ENCODE results near the gene ARID1B. TPM values are rescaled to one million over a fixed set of nuclear protein-coding genes. Genes with fewer than 3 reads are reported as not detected.

Gene ARID1B
- total and polyA plus RNA-seq, 2 of the 13 experiments (the other 11 are each of a cell fraction or from before 2014, with no cell fraction given) = 20.1 to 32.6 TPM

DNA sequence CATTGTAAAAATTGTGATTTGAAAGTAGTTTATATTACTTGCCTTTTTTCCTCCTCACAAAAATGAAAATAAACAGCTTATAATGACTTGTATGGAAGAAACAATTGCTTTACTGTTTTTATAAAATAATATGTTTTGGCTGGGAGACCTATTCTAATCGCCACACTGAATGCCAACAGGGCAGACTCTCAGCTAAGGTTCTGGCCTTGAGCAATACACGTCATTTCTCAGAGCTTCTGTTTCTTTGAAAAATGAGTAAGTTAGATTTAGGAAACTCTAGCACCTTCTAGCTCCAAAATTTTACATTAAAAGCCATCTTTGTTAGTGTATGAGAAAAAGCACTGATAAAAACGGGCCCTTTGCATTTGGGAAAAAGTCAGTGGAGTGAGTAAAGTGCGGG lies 166.6 kb downstream of the ARID1B start:
- no peaks in the 10 kb centered on the region for H3K9me3 ChIP-seq (ENCODE audit: low read length)
- POLR2A ChIA-PET = interaction anchor here (1.4 kb wide), 1 partner anchor 11 kb away, joined by 10 read pairs; no protein-coding TSS in a partner anchor
- peaks cover 3% of the 10 kb centered on the region; the same call in 1 of the 2 replicates for H4K20me1 ChIP-seq (ENCODE audit: insufficient read depth, low read length)
- no peak overlapping the region for H3K4me2 ChIP-seq (ENCODE audit: low read depth, low read length)
- FAIRE-seq = no peak
- ATAC-seq = no peak
- no peak for DNase-seq (ENCODE audit: low spot score)
- in situ Hi-C loops (cut with HindIII; ENCODE audit: extremely low pct_ligation_motif_present, low pct_unique_long_range_greater_than_20kb) (no loop called here), intact Hi-C loops (cut with micrococcal nuclease; ENCODE audit: unreplicated experiment) (no loop called here)
- H2AFZ ChIP-seq (ENCODE audit: low read length) = no peak overlapping the region
- peaks cover 3% of the 10 kb centered on the region; the same call in 1 of the 2 replicates for H3K4me1 ChIP-seq (ENCODE audit: insufficient read depth, low read length)
- H3K4me3 ChIP-seq (replicated peaks in 1 of 3; ENCODE audit: insufficient read depth in 1 of 3, low read depth in 2 of 3, low read length in 3 of 3) = no peak overlapping the region
- H3K9ac ChIP-seq (ENCODE audit: insufficient read depth, low read depth, low read length) = no peak overlapping the region
- H3K27ac ChIP-seq (ENCODE audit: extremely low read length, insufficient read depth, low read length) = no peak overlapping the region
- H3K36me3 ChIP-seq (replicated peaks in 1 of 2; ENCODE audit: control insufficient read depth in 1 of 2, insufficient read depth in 2 of 2, low read length in 2 of 2) = 0 out of 5 replicates have a peak, but pooled peaks cover 0 to 2% of the 10 kb centered on the region in 2 experiments
- H3K27me3 ChIP-seq (ENCODE audit: control insufficient read depth in 1 of 2, insufficient read depth in 2 of 2, low read length in 2 of 2) = no peaks in the 10 kb centered on the region
- WGBS (ENCODE audit: low lambda C conversion rate) = 96% methylated on average over 4 of the region's 4 CpGs
- CTCF ChIA-PET (ENCODE audit: low intra/inter-chr PET ratio, low total read pairs) = no interaction called here
- TF ChIP-seq, protein P1, sequence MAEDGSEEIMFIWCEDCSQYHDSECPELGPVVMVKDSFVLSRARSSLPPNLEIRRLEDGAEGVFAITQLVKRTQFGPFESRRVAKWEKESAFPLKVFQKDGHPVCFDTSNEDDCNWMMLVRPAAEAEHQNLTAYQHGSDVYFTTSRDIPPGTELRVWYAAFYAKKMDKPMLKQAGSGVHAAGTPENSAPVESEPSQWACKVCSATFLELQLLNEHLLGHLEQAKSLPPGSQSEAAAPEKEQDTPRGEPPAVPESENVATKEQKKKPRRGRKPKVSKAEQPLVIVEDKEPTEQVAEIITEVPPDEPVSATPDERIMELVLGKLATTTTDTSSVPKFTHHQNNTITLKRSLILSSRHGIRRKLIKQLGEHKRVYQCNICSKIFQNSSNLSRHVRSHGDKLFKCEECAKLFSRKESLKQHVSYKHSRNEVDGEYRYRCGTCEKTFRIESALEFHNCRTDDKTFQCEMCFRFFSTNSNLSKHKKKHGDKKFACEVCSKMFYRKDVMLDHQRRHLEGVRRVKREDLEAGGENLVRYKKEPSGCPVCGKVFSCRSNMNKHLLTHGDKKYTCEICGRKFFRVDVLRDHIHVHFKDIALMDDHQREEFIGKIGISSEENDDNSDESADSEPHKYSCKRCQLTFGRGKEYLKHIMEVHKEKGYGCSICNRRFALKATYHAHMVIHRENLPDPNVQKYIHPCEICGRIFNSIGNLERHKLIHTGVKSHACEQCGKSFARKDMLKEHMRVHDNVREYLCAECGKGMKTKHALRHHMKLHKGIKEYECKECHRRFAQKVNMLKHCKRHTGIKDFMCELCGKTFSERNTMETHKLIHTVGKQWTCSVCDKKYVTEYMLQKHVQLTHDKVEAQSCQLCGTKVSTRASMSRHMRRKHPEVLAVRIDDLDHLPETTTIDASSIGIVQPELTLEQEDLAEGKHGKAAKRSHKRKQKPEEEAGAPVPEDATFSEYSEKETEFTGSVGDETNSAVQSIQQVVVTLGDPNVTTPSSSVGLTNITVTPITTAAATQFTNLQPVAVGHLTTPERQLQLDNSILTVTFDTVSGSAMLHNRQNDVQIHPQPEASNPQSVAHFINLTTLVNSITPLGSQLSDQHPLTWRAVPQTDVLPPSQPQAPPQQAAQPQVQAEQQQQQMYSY (CRISPR knock-in tag; IDR thresholded peaks at IDR 0.05) = no peak
- TF ChIP-seq CREM (IDR thresholded peaks at IDR 0.05) (no peak), CREM (CRISPR knock-in tag; IDR thresholded peaks at IDR 0.05) (no peak), TAF15 (IDR thresholded peaks at IDR 0.05; ENCODE audit: low read depth, low read length, poor library complexity, severe bottlenecking) (no peak), ZNF30 (CRISPR knock-in tag; IDR thresholded peaks at IDR 0.05) (no peak), NR3C1 (CRISPR knock-in tag; IDR thresholded peaks at IDR 0.05) (no peak), TCF7 (IDR thresholded peaks at IDR 0.05; ENCODE audit: low read depth) (no peak), ATF7-NPFF (CRISPR knock-in tag; IDR thresholded peaks at IDR 0.05; ENCODE audit: low read depth) (no peak), ZNF33A (CRISPR knock-in tag; IDR thresholded peaks at IDR 0.05; ENCODE audit: borderline replicate concordance) (no peak), RELA (CRISPR knock-in tag; IDR thresholded peaks at IDR 0.05) (no peak), YEATS2 (CRISPR knock-in tag; IDR thresholded peaks at IDR 0.05; ENCODE audit: borderline replicate concordance) (no peak), SRY (CRISPR knock-in tag; IDR thresholded peaks at IDR 0.05) (no peak)
- TF ChIP-seq, protein P2, sequence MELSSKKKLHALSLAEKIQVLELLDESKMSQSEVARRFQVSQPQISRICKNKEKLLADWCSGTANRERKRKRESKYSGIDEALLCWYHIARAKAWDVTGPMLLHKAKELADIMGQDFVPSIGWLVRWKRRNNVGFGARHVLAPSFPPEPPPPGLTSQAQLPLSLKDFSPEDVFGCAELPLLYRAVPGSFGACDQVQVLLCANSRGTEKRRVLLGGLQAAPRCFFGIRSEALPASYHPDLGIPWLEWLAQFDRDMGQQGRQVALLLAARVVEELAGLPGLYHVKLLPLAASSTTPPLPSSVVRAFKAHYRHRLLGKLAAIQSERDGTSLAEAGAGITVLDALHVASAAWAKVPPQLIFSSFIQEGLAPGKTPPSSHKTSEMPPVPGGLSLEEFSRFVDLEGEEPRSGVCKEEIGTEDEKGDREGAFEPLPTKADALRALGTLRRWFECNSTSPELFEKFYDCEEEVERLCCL (CRISPR knock-in tag; IDR thresholded peaks at IDR 0.05; ENCODE audit: borderline replicate concordance) = no peak
- TF ChIP-seq, protein P3, sequence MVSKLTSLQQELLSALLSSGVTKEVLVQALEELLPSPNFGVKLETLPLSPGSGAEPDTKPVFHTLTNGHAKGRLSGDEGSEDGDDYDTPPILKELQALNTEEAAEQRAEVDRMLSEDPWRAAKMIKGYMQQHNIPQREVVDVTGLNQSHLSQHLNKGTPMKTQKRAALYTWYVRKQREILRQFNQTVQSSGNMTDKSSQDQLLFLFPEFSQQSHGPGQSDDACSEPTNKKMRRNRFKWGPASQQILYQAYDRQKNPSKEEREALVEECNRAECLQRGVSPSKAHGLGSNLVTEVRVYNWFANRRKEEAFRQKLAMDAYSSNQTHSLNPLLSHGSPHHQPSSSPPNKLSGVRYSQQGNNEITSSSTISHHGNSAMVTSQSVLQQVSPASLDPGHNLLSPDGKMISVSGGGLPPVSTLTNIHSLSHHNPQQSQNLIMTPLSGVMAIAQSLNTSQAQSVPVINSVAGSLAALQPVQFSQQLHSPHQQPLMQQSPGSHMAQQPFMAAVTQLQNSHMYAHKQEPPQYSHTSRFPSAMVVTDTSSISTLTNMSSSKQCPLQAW (CRISPR knock-in tag; IDR thresholded peaks at IDR 0.05) = no peak
- TF ChIP-seq, protein P4, sequence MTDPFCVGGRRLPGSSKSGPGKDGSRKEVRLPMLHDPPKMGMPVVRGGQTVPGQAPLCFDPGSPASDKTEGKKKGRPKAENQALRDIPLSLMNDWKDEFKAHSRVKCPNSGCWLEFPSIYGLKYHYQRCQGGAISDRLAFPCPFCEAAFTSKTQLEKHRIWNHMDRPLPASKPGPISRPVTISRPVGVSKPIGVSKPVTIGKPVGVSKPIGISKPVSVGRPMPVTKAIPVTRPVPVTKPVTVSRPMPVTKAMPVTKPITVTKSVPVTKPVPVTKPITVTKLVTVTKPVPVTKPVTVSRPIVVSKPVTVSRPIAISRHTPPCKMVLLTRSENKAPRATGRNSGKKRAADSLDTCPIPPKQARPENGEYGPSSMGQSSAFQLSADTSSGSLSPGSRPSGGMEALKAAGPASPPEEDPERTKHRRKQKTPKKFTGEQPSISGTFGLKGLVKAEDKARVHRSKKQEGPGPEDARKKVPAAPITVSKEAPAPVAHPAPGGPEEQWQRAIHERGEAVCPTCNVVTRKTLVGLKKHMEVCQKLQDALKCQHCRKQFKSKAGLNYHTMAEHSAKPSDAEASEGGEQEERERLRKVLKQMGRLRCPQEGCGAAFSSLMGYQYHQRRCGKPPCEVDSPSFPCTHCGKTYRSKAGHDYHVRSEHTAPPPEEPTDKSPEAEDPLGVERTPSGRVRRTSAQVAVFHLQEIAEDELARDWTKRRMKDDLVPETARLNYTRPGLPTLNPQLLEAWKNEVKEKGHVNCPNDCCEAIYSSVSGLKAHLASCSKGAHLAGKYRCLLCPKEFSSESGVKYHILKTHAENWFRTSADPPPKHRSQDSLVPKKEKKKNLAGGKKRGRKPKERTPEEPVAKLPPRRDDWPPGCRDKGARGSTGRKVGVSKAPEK (CRISPR knock-in tag; IDR thresholded peaks at IDR 0.05; ENCODE audit: borderline replicate concordance) = no peak
- H3K79me2 ChIP-seq (ENCODE audit: insufficient read depth, low read length) = peaks cover 58% of the 10 kb centered on the region
- BruUV-seq (replicated peaks) = no TSS peak
